CD4-positive, alpha-beta T cell treated with Interleukin-21 for 1 hour (primary cell): ENCODE measurements around the gene EGFL7.

ENCODE experiments used
- DNase-seq: peaks from one replicate; pipeline ENCODE4 v3.0.0-alpha.2; 2020

Gene EGFL7

DNA sequence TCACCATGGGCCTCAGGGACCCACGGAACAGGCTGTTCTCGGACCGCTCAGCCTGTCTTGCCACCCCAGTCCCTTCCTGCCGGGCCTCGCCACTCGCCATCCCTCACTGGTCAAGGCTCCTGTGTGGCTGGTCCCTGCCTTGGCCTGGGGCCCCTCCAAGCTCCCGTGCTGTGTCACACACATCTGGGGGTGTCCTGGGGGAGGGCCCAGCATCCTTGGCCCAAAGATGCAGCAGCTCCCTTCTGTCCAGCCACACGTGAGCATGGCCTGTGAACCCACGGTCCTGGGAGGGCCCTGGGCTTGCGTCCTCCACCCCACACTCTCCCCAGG lies 425 bp upstream of the EGFL7 start:
- no peak for DNase-seq

DNA sequence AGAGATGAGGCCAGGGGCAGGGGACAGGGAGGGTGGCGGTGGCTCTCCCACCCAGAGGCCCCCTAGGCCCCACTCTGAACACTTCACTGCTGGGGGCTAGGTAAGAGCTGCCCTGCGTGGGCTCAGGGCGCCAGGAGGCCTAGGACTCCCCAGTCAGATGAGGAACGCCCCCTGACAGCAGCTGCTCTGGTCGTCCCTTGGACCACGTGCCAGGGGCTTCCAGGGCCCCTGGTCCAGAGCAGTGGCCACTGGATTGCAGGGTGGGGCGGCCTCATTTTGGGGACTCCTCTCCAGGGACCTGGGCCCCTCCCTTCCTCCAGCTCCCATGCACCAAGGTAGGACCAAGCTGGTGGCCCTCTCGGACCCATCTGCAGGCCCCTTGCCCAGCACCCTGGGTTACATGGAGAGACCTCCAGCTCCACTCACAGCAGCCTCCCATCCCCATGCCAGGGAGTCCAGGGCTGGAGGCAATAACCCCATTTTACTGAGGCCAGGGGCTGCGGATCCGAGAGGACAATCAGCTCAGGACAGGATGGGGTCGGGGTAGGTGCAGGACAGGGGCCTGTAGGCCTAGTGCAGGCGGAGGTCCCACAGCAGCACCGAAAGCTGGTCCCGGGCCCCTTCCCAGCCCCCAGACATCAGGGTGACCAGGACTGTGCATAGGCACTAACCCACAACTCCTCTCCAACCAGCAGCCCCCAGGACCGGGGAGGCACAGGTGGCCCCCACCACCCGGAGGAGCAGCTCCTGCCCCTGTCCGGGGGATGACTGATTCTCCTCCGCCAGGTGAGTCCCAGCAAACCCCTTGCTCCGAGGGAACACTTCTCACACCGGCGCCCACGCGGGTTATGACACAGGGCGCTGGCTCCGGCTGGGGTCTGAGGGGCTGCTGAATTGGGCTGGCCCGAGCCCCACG lies 1.5 kb downstream of the EGFL7 start:
- no peak for DNase-seq

DNA sequence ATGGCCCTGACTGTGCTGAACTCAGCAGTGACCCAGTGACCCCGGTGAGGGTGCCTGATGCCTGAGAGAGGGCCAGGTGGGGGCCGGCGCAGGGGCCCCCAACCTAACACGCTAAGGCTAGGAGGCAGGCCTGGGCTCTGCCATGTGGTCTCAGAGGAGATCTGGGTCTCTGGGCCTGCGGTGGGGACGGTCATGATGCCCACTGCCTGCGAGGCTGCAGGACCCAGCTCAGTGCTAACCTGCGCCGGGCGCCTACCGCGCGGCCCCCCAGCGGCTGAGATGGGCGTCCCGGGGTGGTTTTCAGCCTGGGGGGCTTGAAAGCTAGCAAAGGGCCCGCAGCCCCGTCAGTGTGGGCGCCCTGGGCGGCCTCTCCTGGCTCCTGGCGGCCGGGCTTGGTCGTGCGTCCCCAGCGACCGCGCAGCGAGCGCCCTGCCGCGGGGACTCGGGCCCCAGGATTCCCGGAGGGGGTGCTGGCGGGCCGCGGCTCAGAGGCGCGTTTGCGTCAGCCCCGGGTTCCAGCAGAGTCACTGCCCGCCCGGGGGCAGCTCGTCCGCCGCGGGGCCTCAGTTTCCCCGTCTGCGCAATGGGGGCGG lies 2.5 kb downstream of the EGFL7 start:
- DNase-seq: no peak

DNA sequence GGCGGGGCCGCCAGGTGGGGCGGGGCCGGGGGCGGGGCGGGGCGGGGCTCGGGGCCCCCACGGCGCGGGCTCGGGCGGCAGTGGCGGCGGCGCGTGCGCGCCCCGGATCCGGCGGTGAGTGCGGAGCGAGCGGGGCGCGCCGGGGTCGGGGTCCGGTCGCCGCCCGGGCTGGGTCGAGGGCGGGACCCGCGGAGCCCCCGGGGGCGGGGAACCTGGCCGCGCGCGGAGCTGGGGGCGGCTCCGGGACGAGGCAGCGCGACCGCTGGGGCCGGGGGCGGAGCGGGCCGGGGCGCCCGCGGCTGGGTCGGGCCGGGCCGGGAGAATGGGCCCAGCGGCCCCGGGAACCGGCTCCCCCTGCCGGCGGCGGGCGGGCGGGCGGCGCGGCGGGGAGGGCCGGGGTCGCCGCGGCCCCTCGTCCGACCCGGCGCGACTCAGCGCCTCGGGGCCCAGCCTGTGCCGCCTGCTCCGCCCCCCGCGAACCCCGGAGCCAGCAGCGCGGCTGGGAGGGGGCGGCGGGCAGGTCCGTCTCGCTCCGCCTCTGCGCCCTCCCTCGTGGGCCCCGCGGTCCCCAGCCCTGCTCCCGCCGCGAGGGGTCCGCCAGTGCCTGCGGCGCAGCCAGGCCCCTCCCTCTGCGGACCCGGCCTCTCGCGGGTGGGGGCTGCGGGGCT lies 3.1 kb downstream of the EGFL7 start:
- peak; percentile 22 for DNase-seq

DNA sequence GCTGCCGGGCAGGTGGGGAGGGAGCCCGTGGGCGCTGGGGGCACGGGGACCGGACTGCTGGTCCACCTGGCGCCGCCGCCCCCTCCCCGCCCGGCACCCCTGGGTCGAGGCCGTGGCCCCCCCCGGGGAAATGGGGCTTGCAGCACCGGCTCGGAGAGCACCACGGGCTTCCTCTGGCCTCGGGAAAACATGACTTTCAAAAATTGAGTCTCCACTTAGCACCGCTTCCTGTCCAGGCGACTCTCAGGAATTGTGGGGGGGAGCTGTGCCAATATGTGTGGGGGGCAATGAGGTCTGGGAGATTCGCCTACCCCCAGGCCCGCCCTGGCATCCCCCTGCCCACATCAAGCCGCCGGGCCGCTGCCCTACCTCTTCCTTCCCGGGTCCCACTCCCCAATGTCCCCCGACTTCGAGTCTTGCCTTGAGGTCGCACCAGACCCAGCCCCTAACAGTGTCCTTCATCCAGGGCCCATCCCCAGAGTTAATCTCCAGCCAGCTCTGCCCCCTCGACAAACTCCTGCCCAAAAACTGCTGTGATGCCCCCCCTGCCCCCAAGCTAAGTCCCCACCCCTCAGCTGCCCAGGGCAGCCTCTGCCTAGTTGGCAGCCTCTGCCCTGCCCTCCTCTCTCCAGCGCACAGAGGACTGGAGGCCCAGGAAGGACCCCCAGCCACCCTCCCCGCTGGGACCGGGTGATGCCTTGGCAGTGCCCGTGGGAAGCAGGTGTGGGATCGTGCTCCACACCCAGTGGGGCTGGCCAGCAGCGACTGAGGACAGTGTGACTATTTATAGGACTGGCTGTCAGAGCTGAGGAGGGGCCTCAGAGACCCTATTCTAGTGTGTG lies 3.9 kb downstream of the EGFL7 start:
- no peak for DNase-seq

DNA sequence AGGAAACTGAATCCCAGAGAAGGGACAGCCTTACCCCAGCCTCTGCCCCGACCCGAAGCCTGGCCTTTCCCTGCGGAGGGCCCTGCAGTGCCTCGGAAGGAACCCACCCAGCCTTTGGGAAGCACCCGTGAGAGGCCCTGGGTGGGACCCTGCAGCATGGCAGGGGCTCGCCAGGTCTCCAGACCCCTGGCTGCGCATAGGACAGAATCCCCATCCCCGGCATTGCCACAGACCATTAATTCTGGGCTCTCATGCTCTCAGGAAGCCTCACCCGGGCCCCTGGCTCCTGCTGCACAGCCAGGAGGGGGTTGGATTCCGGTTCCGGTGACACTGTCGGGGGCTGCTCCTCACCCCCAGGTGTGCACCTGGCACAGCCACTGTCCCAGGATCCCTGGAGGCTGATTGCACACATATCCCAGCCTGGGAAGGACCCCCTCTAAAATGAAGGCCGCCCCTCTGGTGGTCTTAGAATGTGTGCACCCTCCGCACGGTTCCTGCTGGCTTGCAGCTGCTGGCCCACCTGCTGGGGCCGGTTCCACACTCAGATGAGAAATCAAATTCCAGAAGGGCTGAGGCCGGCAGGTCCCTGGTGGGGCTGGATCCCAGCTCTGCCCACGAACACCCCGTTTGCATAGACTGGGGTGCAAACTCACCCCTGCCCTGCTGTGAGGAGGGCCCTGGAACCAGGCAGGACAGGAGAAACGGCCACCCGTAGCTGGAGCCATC lies 4.7 kb downstream of the EGFL7 start:
- no peak for DNase-seq

DNA sequence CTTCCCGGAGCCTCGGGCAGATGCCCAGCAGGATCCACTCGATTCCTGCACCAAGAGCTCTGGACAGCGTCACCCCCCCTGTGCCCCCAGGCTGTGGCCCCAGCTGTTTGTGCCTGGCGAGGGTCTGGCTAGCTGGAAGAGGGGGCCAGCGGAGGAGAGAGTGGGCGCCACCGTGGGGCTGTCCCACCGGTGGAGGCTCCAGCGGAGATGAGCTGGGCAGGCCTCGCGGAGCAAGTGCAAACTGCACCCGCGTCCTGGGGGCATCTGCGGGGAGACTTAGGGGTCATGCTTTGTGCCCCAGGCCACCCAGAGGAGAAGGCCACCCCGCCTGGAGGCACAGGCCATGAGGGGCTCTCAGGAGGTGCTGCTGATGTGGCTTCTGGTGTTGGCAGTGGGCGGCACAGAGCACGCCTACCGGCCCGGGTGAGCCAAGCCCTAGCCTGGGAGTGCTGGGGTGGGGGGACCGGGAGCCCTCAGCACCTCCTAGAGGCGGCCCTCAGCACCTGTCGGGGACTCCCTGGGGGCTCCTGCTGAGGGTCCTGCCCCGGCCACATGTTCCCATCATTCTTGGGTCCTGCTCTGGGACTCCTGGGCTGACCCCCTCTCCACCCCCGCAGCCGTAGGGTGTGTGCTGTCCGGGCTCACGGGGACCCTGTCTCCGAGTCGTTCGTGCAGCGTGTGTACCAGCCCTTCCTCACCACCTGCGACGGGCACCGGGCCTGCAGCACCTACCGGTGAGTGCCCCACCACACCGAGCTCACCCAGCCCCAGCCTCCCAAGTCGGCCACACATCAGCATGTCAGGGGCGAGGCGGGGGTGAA lies 5.4 kb downstream of the EGFL7 start:
- DNase-seq: no peak

DNA sequence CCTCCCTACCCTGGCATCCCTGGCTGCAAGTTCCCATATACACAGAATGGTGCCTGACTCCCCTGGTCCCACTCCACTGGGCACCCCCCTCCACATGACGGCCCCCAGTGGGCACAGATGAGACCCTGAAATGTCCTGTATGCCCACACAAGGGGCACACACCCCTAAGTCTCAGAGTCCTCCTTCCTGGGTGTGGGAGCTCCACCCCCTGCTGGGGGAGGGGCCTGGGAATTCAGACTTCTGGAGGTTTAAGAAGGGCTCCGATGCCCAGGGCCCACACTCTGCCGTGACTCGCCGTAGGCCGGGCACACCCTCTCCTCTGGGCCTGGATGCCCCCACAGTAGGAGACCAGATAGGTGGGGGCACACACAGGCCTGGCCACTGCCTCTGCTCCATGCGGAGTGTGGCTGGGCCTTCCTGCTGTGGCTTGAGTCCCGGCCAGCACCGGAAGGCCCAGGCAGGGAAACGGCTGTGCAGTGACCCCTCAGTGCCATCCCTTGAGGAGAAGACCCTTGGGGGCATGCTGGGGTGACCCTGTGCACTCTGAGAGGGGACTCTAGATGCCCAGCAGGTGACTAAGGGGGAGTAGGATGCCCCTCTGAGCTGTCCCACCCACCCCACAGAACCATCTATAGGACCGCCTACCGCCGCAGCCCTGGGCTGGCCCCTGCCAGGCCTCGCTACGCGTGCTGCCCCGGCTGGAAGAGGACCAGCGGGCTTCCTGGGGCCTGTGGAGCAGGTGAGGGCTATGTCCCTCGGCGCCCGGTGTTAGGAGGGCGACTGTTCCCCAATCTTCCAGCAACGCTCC lies 6.5 kb downstream of the EGFL7 start:
- no peak for DNase-seq

DNA sequence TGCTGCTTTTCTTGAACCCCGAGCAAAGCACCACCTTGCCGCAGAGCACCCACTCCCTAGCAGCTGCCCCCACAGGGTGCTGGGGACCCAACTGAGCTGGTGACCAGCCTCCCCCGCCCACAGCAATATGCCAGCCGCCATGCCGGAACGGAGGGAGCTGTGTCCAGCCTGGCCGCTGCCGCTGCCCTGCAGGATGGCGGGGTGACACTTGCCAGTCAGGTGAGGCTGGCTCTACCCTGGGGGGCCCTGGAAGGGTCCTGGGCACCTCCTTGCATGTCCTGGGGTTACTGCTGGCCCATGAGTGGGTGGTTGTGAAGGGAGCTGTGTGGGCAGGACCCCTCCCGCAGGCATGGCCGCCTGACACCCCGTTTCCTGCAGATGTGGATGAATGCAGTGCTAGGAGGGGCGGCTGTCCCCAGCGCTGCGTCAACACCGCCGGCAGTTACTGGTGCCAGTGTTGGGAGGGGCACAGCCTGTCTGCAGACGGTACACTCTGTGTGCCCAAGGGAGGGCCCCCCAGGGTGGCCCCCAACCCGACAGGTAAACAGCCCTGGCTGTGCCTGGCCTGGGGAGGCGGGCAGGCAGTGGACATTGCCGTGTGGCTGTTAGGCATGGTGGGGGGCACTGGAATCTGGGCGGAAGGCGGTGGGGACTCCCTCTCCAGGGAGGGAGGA lies 7.2 kb downstream of the EGFL7 start:
- DNase-seq: no peak

DNA sequence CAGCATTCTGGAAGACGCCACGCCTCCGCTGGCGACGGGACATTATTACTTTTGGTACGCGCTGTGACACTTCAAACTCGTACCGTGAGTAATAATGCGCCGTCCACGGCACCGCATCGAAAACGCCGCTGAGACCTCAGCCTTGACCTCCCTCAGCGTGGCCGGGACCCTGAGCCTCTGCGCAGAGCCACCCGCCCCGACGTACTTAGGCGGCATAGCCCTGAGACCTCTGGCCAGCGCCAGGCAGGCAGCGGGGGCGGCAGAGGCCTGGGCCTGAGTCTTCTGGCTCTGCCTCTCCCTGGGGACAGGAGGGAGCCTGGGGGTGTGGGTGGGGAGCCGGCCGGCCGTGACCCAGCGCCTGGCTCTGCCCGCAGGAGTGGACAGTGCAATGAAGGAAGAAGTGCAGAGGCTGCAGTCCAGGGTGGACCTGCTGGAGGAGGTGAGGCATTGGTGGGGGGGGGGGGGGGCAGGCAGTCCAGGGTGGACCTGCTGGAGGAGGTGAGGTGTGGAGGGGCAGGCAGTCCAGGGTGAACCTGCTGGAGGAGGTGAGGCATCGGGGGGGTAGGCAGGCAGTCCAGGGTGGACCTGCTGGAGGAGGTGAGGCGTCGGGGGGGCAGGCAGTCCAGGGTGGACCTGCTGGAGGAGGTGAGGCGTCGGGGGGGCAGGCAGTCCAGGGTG lies 8.0 kb downstream of the EGFL7 start:
- DNase-seq: no peak

DNA sequence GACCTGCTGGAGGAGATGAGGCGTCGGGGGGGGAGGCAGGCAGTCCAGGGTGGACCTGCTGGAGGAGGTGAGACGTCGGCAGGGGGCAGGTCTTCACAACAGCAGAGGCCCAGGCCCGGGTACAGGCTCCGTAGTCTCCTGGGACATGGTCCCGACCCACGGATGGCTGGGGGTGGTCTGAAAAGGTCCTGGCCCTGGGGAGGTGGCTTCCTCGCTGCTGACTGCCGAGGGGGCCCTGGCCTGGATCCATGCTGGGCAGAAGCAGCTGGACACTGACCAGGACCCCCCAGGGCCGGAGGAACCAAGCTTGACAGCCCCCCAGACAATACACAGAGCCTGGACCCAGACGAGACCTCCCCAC lies 8.5 kb downstream of the EGFL7 start:
- no peak for DNase-seq

DNA sequence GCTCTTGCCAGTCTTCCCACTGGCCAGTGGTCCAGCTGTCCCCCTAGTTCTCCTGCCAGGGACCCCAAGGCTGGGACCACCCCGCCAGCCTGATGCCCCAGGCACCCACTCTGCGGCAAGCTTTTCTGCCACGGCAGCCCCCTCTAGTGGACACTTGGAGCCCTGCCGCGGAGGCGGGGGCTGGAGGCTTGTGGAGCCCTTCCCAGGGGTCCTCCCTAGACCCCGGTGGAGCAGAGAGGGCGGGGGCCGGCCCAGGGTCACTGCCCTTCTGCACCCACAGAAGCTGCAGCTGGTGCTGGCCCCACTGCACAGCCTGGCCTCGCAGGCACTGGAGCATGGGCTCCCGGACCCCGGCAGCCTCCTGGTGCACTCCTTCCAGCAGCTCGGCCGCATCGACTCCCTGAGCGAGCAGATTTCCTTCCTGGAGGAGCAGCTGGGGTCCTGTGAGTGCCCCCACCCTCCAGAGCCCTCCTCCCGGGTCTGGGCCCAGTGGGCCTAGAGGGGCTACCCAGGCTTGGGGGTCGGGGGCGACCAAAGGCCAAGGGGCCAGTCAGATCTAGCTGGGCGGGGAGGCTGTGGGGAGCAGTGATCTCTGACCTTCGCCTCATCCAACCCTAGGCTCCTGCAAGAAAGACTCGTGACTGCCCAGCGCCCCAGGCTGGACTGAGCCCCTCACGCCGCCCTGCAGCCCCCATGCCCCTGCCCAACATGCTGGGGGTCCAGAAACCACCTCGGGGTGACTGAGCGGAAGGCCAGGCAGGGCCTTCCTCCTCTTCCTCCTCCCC lies 9.1 kb downstream of the EGFL7 start:
- DNase-seq: peak; percentile 33

DNA sequence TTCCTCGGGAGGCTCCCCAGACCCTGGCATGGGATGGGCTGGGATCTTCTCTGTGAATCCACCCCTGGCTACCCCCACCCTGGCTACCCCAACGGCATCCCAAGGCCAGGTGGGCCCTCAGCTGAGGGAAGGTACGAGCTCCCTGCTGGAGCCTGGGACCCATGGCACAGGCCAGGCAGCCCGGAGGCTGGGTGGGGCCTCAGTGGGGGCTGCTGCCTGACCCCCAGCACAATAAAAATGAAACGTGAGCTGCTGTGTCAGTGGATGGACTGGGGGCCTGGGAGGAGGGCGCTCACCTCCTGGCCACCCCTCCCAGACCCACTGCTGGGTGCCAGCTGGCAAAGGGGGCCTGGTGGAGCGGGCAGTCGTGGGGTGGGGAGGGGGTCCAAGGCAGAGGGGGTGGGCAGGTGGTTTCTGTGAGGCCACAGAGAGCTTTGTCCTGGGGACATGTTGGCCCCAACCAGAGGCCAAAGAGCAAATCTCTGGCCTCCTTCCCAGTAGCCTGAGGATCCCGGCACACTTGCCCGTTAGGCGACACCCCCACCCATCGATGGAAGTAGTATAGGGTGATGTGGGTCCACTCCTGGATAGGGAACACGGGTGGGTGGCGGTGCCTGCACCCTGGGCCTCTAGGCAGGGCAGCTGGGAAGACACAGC lies 9.8 kb downstream of the EGFL7 start:
- no peak for DNase-seq

DNA sequence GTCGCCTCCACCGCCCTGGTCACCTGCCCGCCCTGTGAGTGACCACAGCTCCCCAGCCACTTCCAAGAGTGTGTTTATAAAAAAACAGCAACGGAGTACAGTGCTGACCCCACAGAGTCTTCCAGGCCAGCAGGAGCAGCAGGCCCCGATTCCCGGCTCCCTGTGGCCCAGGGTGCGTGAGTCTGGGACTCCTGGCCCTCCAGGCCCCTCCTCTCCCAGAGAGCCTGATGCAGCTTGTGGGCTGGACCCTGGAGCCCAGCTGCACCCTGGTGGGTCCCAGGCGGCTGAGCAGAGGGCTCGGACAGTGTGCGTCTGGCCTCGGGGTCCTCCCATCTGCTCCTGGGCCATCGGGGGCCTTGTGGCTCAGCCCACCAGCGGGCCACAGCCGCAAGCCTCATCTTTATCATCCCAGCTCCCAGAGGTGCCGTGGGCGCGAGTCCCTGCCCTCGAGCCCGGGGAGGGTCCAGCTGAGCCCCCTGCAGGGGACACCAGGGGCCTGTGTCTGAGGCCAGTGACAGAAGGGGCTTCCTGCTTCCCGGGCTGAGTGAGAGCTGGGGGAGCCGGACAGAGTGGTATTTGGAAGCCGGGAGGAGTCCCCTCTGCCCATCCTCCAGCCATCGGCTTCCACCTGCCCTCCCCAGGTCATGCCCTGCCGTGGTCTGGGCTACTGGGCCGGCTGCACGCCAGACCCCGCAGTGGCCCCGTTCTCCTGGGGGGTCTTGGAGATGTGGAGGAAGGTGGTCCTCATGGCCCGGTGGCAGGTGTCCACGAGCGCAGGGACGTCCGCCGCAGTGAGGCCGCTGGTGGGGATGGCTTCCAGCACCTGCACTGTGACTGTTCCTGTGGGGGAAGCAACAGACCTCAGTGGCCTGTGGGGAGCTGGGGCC lies 10.6 kb downstream of the EGFL7 start:
- DNase-seq: no peak

DNA sequence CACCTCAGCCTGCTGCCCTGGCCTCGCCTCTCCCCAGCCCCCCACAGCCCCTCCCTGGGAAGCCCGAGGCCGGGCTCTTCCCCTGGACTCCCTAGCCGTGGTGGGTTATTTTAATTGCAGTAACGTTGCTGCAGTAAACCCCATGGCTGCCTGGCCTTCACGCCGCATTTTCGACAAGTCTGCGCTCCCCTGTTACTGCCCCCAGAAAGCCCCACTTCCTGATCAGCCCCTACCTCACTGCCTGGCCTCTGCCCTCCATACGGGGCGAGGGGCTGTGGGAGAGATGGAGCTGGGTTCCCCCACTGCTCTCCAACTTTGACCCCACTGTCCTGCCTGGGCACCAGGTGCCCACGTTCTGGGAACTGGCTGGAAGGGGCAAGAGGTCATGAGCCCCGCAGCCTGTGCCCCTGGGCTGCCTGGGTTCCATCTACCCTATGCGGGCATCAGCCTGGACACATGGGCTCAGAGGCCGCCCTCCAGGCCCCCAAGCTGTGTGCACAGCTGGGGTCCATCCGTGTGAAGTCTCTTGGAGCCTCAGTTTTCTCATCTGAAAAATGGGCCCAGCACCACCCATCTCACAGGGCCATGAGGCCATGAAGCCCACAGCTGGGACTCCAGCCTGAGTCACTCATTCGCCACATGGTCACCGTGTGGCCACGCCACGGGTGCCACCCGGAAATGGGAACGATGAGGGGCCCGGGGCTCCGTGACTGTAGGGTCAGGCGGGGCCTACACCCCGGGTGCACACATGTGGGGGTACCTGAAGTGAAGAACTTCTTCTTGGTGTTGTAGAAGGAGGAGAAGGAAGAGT lies 11.5 kb downstream of the EGFL7 start:
- no peak for DNase-seq

DNA sequence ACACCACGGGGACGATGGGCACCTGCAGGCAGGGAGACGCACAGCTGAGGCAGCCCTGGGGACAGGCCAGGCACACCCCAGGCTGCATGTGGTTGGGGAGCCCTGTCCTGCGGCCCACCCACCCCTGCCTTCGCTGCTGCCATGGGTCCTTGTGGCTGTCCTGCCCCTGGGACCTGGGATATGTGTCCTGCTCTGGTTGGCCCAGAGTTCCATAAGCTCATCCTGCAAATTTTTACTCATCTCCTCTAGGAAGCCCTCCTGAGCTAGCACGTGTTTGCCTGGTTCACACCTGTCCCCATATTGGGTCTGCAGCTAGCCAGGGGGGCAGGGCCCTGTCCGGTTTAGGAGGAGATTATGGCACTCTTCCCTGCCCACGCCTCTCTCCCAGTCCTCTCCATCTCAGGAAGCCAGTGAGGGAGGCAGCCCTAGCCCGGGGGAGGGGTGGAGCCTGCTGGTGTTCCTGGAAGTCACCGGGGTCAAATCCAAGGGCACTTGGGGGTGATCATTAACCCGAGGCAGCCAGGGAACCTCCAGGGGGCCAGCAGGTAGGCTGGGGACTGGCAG lies 12.2 kb downstream of the EGFL7 start:
- DNase-seq: no peak
